Measurements from ENCODE around the gene FGGY.

The FGGY gene

GRCh38 chr1:59414406-59415133 is 117.7 kb downstream of the FGGY start:
- DNase-seq (ENCODE audit: low spot score) = no peak

- DNase-seq (ENCODE audit: low spot score) = no peak
These were observed 118.5 kb downstream of the FGGY start for GRCh38 chr1:59415286-59415850.

- DNase-seq (ENCODE audit: low spot score) = no peak
These were observed 119.0 kb downstream of the FGGY start for GRCh38 chr1:59415881-59416280.

GRCh38 chr1:59417406-59417805 is 120.5 kb downstream of the FGGY start:
- DNase-seq (ENCODE audit: low spot score) = no peak

GRCh38 chr1:59418363-59419144 is 121.7 kb downstream of the FGGY start:
- DNase-seq (ENCODE audit: low spot score) = no peak

GRCh38 chr1:59419361-59420140 is 122.7 kb downstream of the FGGY start:
- DNase-seq (ENCODE audit: low spot score) = no peak

GRCh38 chr1:59421232-59421920 is 124.5 kb downstream of the FGGY start:
- DNase-seq (ENCODE audit: low spot score) = no peak

- no peak for DNase-seq (ENCODE audit: low spot score)
These were observed 126.2 kb downstream of the FGGY start for GRCh38 chr1:59422921-59423575.

- DNase-seq (ENCODE audit: low spot score) = no peak
These were observed 130.3 kb downstream of the FGGY start for GRCh38 chr1:59427155-59427554.

GRCh38 chr1:59427784-59428183 is 130.9 kb downstream of the FGGY start:
- no peak for DNase-seq (ENCODE audit: low spot score)

- DNase-seq (ENCODE audit: low spot score) = no peak
These were observed 131.9 kb downstream of the FGGY start for GRCh38 chr1:59428828-59429227.

- DNase-seq (ENCODE audit: low spot score) = no peak
These were observed 132.8 kb downstream of the FGGY start for GRCh38 chr1:59429656-59430055.

GRCh38 chr1:59431566-59432294 is 134.8 kb downstream of the FGGY start:
- no peak for DNase-seq (ENCODE audit: low spot score)

GRCh38 chr1:59432531-59433439 is 135.9 kb downstream of the FGGY start:
- peak; percentile 19 for DNase-seq (ENCODE audit: low spot score)

- DNase-seq (ENCODE audit: low spot score) = no peak
These were observed 136.5 kb downstream of the FGGY start for GRCh38 chr1:59433440-59433813.

GRCh38 chr1:59434336-59434735 is 137.4 kb downstream of the FGGY start:
- DNase-seq (ENCODE audit: low spot score) = no peak

- DNase-seq (ENCODE audit: low spot score) = no peak
These were observed 139.7 kb downstream of the FGGY start for GRCh38 chr1:59436637-59437036.

- DNase-seq (ENCODE audit: low spot score) = no peak
These were observed 141.2 kb downstream of the FGGY start for GRCh38 chr1:59438058-59438560.

GRCh38 chr1:59442492-59442891 is 145.6 kb downstream of the FGGY start:
- no peak for DNase-seq (ENCODE audit: low spot score)

Measured in HuH-7.5 (cell line).